Measurements from ENCODE around the gene RXRA. TPM values are rescaled to one million over a fixed set of nuclear protein-coding genes. Genes with fewer than 3 reads are reported as not detected.

The RXRA gene
- total and polyA plus RNA-seq, 2 of the 4 experiments (the other 2 are of a cell fraction), result 7.5 to 17.9 TPM

DNA sequence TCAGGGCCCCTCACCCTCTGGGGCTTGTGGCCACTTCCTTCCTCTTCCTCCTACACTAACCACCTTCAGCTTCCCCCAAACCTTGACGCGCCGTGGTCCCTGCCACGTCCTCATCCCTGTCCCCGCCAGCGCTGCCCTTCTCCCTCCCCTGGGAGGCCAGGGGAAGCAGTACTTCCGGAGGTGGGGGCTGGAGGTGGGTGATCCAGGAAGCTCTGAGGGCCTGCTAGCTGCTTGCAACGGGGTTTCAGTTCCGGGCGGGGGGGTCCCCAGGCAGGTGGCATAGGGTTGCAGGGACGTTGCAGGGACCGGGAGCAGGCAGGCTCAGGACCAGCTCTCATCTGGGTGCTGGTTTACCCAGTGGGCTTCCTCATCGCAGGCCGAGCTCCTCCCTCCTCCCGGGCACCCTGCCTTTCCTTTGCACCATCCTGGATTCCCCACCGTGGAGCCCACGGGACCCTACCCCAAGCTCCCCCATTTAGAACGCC lies 70.0 kb downstream of the RXRA start:
- 84% methylated on average over 6 of the region's 18 CpGs; no CpG with 5 or more reads in 1 of the 2 experiments for WGBS, 2 experiments (ENCODE audit: extremely low coverage in 2 of 2, insufficient read length in 1 of 2)

More for the DNA sequence above, 70.0 kb downstream of the RXRA start:
- Histone ChIP-seq H2AK9ac (replicated peaks; ENCODE audit: low read depth, low read length, poor library complexity) (no peak overlapping the region), H3K18ac (ENCODE audit: low read depth, low read length) (no peak overlapping the region), H4K5ac (ENCODE audit: low read depth, low read length) (no peak overlapping the region), H3K9me3 (ENCODE audit: control insufficient read depth, insufficient read depth, low read length) (peaks cover 5% of the 10 kb centered on the region), H2BK120ac (ENCODE audit: low read depth, low read length) (no peak overlapping the region), H2BK5ac (ENCODE audit: low read depth, low read length, poor library complexity, severe bottlenecking) (no peak overlapping the region), H3K4ac (ENCODE audit: low read depth, low read length) (no peak overlapping the region), H3K9ac (ENCODE audit: low read depth, low read length) (no peak overlapping the region), H3K56ac (ENCODE audit: extremely low read depth, insufficient read depth, low read length) (no peak overlapping the region), H3K14ac (replicated peaks; ENCODE audit: low read depth, low read length) (no peak overlapping the region), H3K36me3 (ENCODE audit: control insufficient read depth, insufficient read depth, low read length) (peaks cover 3% of the 10 kb centered on the region; the same call in 1 of the 2 replicates), H2AFZ (replicated peaks; ENCODE audit: low read length, poor library complexity) (no peak overlapping the region), H2AK5ac (ENCODE audit: low read depth, low read length) (no peak overlapping the region), H3K27me3 (ENCODE audit: control insufficient read depth, insufficient read depth, low read length) (no peaks in the 10 kb centered on the region), H4K8ac (ENCODE audit: low read depth in 2 of 2, low read length in 2 of 2) (no peak overlapping the region), H3K27ac (ENCODE audit: insufficient read depth, low read length) (no peak overlapping the region), H3K9me1 (ENCODE audit: insufficient read depth, low read length) (no peaks in the 10 kb centered on the region), H4K20me1 (ENCODE audit: insufficient read depth, low read length) (peaks cover 100% of the 10 kb centered on the region), H2BK20ac (ENCODE audit: low read depth, low read length) (no peak overlapping the region), H2BK15ac (ENCODE audit: low read depth, low read length) (no peak overlapping the region), H3K79me1 (ENCODE audit: low read depth in 1 of 2, low read length in 2 of 2) (peaks cover 13 to 93% of the 10 kb centered on the region in 2 experiments), H3K4me1 (ENCODE audit: control insufficient read depth, insufficient read depth, low read length) (no peaks in the 10 kb centered on the region), H4K91ac (ENCODE audit: insufficient read depth, low read depth, low read length) (no peak overlapping the region), H3K4me3 (ENCODE audit: insufficient read depth, low read depth, low read length) (no peak overlapping the region), H3K4me2 (ENCODE audit: low read depth, low read length) (no peak overlapping the region), H3K23ac (ENCODE audit: low read depth, low read length) (no peak overlapping the region)
- DNase-seq (no peak), ATAC-seq (ENCODE audit: low read depth) (no peak)
- TF ChIP-seq SMC3 (IDR thresholded peaks at IDR 0.05; ENCODE audit: low read depth, low read length) (no peak), POLR2A (IDR thresholded peaks at IDR 0.05; ENCODE audit: low read depth, low read length) (no peak), MAFK (IDR thresholded peaks at IDR 0.05; ENCODE audit: low read depth, low read length) (no peak), BHLHE40 (IDR thresholded peaks at IDR 0.05; ENCODE audit: low read depth, low read length) (no peak), MXI1 (IDR thresholded peaks at IDR 0.05; ENCODE audit: borderline replicate concordance, low read depth, low read length) (no peak), FOS (IDR thresholded peaks at IDR 0.05; ENCODE audit: low read depth, low read length) (no peak), NFE2L2 (IDR thresholded peaks at IDR 0.05; ENCODE audit: low read depth, low read length) (no peak), CHD1 (IDR thresholded peaks at IDR 0.05; ENCODE audit: low read depth, low read length) (no peak), RAD21 (IDR thresholded peaks at IDR 0.05; ENCODE audit: low read length) (no peak), CEBPB (IDR thresholded peaks at IDR 0.05; ENCODE audit: low read depth, low read length) (no peak), RCOR1 (IDR thresholded peaks at IDR 0.05; ENCODE audit: insufficient replicate concordance, low read length) (no peak), RFX5 (IDR thresholded peaks at IDR 0.05; ENCODE audit: low read depth, low read length) (no peak)
- TF ChIP-seq, protein P1, sequence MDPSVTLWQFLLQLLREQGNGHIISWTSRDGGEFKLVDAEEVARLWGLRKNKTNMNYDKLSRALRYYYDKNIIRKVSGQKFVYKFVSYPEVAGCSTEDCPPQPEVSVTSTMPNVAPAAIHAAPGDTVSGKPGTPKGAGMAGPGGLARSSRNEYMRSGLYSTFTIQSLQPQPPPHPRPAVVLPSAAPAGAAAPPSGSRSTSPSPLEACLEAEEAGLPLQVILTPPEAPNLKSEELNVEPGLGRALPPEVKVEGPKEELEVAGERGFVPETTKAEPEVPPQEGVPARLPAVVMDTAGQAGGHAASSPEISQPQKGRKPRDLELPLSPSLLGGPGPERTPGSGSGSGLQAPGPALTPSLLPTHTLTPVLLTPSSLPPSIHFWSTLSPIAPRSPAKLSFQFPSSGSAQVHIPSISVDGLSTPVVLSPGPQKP (IDR thresholded peaks at IDR 0.05; ENCODE audit: borderline replicate concordance, low read depth, low read length), result no peak
- TF ChIP-seq, protein P2, sequence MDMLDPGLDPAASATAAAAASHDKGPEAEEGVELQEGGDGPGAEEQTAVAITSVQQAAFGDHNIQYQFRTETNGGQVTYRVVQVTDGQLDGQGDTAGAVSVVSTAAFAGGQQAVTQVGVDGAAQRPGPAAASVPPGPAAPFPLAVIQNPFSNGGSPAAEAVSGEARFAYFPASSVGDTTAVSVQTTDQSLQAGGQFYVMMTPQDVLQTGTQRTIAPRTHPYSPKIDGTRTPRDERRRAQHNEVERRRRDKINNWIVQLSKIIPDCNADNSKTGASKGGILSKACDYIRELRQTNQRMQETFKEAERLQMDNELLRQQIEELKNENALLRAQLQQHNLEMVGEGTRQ (IDR thresholded peaks at IDR 0.05; ENCODE audit: low read depth, low read length), result no peak
- TF ChIP-seq, protein P3, sequence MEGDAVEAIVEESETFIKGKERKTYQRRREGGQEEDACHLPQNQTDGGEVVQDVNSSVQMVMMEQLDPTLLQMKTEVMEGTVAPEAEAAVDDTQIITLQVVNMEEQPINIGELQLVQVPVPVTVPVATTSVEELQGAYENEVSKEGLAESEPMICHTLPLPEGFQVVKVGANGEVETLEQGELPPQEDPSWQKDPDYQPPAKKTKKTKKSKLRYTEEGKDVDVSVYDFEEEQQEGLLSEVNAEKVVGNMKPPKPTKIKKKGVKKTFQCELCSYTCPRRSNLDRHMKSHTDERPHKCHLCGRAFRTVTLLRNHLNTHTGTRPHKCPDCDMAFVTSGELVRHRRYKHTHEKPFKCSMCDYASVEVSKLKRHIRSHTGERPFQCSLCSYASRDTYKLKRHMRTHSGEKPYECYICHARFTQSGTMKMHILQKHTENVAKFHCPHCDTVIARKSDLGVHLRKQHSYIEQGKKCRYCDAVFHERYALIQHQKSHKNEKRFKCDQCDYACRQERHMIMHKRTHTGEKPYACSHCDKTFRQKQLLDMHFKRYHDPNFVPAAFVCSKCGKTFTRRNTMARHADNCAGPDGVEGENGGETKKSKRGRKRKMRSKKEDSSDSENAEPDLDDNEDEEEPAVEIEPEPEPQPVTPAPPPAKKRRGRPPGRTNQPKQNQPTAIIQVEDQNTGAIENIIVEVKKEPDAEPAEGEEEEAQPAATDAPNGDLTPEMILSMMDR (conservative IDR thresholded peaks at IDR 0.05; ENCODE audit: low read depth, low read length), result no peak
- CTCF ChIA-PET, result no interaction called here
- in situ Hi-C loops (cut with MboI; ENCODE audit: low sequenced_read_pairs) (no loop called here), dilution Hi-C loops (cut with HindIII; ENCODE audit: low sequenced_read_pairs, unreplicated experiment) (no loop called here), intact Hi-C loops (cut with micrococcal nuclease) (no loop called here)
- no TSS peak for BruUV-seq (replicated peaks)
- POLR2A ChIA-PET (ENCODE audit: unreplicated experiment), result no interaction called here
